Thyroid gland (tissue), 4 donors: ENCODE results near the gene GTF2F2. TPM values are rescaled to one million over a fixed set of nuclear protein-coding genes. Genes with fewer than 3 reads are reported as not detected.

Source experiments
- DNase-seq, 2 donors: peaks; one replicate each; pipeline ENCODE4 v3.0.0-alpha.2; 2019
- H3K27ac ChIP-seq, 3 donors: fragments of 200-600 bp; sonication (generic); 1 replicate in 2 of 3; 2 replicates in 1 of 3; pipeline ENCODE4 v1.5.1; 2016 to 2019; ENCODE audit warnings: mild to moderate bottlenecking in 1 of 3, moderate library complexity in 1 of 3
- H3K27me3 ChIP-seq: fragments of 200-600 bp; sonication (generic); one replicate; pipeline ENCODE4 v1.5.1; 2019
- H3K36me3 ChIP-seq, 2 donors: fragments of 200-600 bp; sonication (generic); one replicate each; pipeline ENCODE4 v1.5.1; 2016 to 2019
- H3K4me1 ChIP-seq, 2 donors: fragments of 200-600 bp; sonication (generic); one replicate each; pipeline ENCODE4 v1.5.1; 2017 to 2019
- H3K4me3 ChIP-seq, 3 donors: fragments of 200-600 bp; sonication (generic); replicated peaks in 1 of 3; 1 replicate in 2 of 3; 2 replicates in 1 of 3; pipeline ENCODE4 v1.5.1; 2016; ENCODE audit warnings: mild to moderate bottlenecking in 1 of 3
- H3K9me3 ChIP-seq: fragments of 200-600 bp; sonication (generic); one replicate; pipeline ENCODE4 v1.5.1; 2017
- CTCF ChIP-seq, 6 experiments: fragments of 200-600 bp in 3 of 6; fragments of 450-650 bp in 3 of 6; sonication (generic) in 3 of 6; IDR thresholded peaks; one replicate each; pipeline ENCODE4 v1.5.1; 2016 to 2019; ENCODE audit warnings: antibody characterized with exemption in 6 of 6, mild to moderate bottlenecking in 2 of 6, inconsistent platforms in 1 of 6, moderate library complexity in 1 of 6
- POLR2A ChIP-seq, 2 donors: fragments of 450-650 bp; IDR thresholded peaks; one replicate each; pipeline ENCODE4 v1.6.1; 2017; ENCODE audit warnings: antibody characterized with exemption in 2 of 2, mild to moderate bottlenecking in 2 of 2, moderate library complexity in 1 of 2
- WGBS, 2 donors: methylation state at CpG; one replicate each; pipeline ENCODE4 v1.1.5; 2017; 5-methylcytosine and 5-hydroxymethylcytosine counted together
- intact Hi-C: fragments of 100-400 bp; cut with DNase I; formaldehyde crosslinking; loops from one replicate; pipeline ENCODE4 v1.15.1; 2023
- total RNA-seq, 4 donors: library from RNA; depleted of rRNA; stranded (reverse); fragments of >200 nt; gene quantifications; one replicate each; pipeline ENCODE4 v1.2.3, GENCODE V29; 2016

Gene GTF2F2
- total RNA-seq, 4 donors from 2014 or later, result 15.3 to 22.7 (median 19.6) TPM

- no peak overlapping the region for H3K27ac ChIP-seq
- H3K36me3 ChIP-seq, result no peaks in the 10 kb centered on the region
- peak; percentile 20 to 41 for DNase-seq
- no peak overlapping the region for H3K4me3 ChIP-seq
- intact Hi-C loops, result no loop called here
- H3K9me3 ChIP-seq, result no peaks in the 10 kb centered on the region
- no peaks in the 10 kb centered on the region for H3K27me3 ChIP-seq
- TF ChIP-seq POLR2A (IDR thresholded peaks at IDR 0.05) (no peak), CTCF (IDR thresholded peaks at IDR 0.05) (no peak)
- WGBS, 2 donors, result 52 to 64% methylated on average over 9 to 11 of the region's 11 CpGs
- H3K4me1 ChIP-seq, result no peaks in the 10 kb centered on the region
These were observed 11.6 kb upstream of the GTF2F2 start for GRCh38 chr13:45108716-45109101.

GRCh38 chr13:45109102-45109720 is 11.1 kb upstream of the GTF2F2 start:
- Histone ChIP-seq H3K4me3 (no peak overlapping the region), H3K36me3 (no peaks in the 10 kb centered on the region), H3K27ac (no peak overlapping the region), H3K9me3 (no peaks in the 10 kb centered on the region), H3K27me3 (no peaks in the 10 kb centered on the region), H3K4me1 (no peaks in the 10 kb centered on the region)
- WGBS, 2 donors, result 62 to 67% methylated on average over 5 of the region's 5 CpGs
- DNase-seq, result no peak
- TF ChIP-seq POLR2A (IDR thresholded peaks at IDR 0.05), result no peak
- no peak for TF ChIP-seq CTCF (IDR thresholded peaks at IDR 0.05)
- intact Hi-C loops, result no loop called here

- no peak for TF ChIP-seq CTCF (IDR thresholded peaks at IDR 0.05)
- no peak for TF ChIP-seq POLR2A (IDR thresholded peaks at IDR 0.05)
- no peak overlapping the region for H3K4me3 ChIP-seq
- 67 to 77% methylated on average over 4 of the region's 4 CpGs for WGBS, 2 donors
- H3K4me1 ChIP-seq, result no peaks in the 10 kb centered on the region
- H3K36me3 ChIP-seq, result no peaks in the 10 kb centered on the region
- no peak for DNase-seq
- intact Hi-C loops, result loop anchor here (10.0 kb wide), 1 partner anchor 161 kb away; no protein-coding TSS in a partner anchor
- H3K9me3 ChIP-seq, result no peaks in the 10 kb centered on the region
- no peak overlapping the region for H3K27ac ChIP-seq
- no peaks in the 10 kb centered on the region for H3K27me3 ChIP-seq
These were observed 6.8 kb upstream of the GTF2F2 start for GRCh38 chr13:45113233-45114224.

- peak overlapping the region in 2 of 3 donors; percentile 75 for H3K4me3 ChIP-seq
- DNase-seq, result no peak
- no peaks in the 10 kb centered on the region for H3K9me3 ChIP-seq
- H3K27ac ChIP-seq, result peak overlapping the region in 2 of 3 donors; percentile 71 to 74
- intact Hi-C loops, result loop anchor here (10.0 kb wide), 1 partner anchor 155 kb away; no protein-coding TSS in a partner anchor
- H3K4me1 ChIP-seq, result peaks cover 9 to 11% of the 10 kb centered on the region in 2 donors
- TF ChIP-seq CTCF (IDR thresholded peaks at IDR 0.05), result no peak
- no peak for TF ChIP-seq POLR2A (IDR thresholded peaks at IDR 0.05)
- H3K36me3 ChIP-seq, result no peaks in the 10 kb centered on the region
- H3K27me3 ChIP-seq, result no peaks in the 10 kb centered on the region
- 9 to 16% methylated on average over 7 of the region's 7 CpGs for WGBS, 2 donors
These were observed 780 bp upstream of the GTF2F2 start for GRCh38 chr13:45119469-45119990.
